K562 (cell line): ENCODE data around the gene APOC1. TPM values are rescaled to one million over a fixed set of nuclear protein-coding genes. Genes with fewer than 3 reads are reported as not detected.

Experiments used
- BCOR ChIP-seq: fragments of 450-650 bp; IDR thresholded peaks from 2 replicates; pipeline ENCODE4 v1.6.1; 2016
- CHD1 ChIP-seq: fragments of 200-600 bp; sonication (generic); IDR thresholded peaks from one replicate; pipeline ENCODE4 v1.6.1; 2012; ENCODE audit warnings: mild to moderate bottlenecking, moderate library complexity, low read length, inconsistent platforms
- FOXA3 ChIP-seq, 2 experiments: fragments of 450-650 bp in 1 of 2; sonication (generic) in 1 of 2; formaldehyde crosslinking; IDR thresholded peaks in 1 of 2; conservative IDR thresholded peaks in 1 of 2; 2 replicates each; pipeline versions ENCODE4 v1.4.0 to v1.8.0; 2020 to 2022; ENCODE audit warnings: mild to moderate bottlenecking in 2 of 2, missing genetic modification reagents in 1 of 2
- FOXK1 ChIP-seq: sonication (generic); formaldehyde crosslinking; IDR thresholded peaks from 2 replicates; pipeline ENCODE4 v1.8.0; 2022; ENCODE audit warnings: missing genetic modification reagents, mild to moderate bottlenecking, borderline replicate concordance
- HMGN3 ChIP-seq: IDR thresholded peaks from 2 replicates; pipeline ENCODE4 v1.6.1; 2011; ENCODE audit warnings: borderline replicate concordance, low read depth, mild to moderate bottlenecking, mixed read lengths, low read length; ENCODE audit not compliant: insufficient read length; ENCODE audit errors: extremely low read depth
- KDM4B ChIP-seq, 2 experiments: fragments of 450-650 bp in 1 of 2; sonication (generic) in 1 of 2; IDR thresholded peaks; 2 replicates each; pipeline ENCODE4 v1.6.1; 2016 to 2017; ENCODE audit warnings: borderline replicate concordance in 2 of 2, antibody characterized with exemption in 1 of 2, low read depth in 1 of 2, mild to moderate bottlenecking in 1 of 2
- MIER1 ChIP-seq: fragments of 450-650 bp; IDR thresholded peaks from 2 replicates; pipeline ENCODE4 v1.6.1; 2016; ENCODE audit warnings: antibody characterized with exemption, mild to moderate bottlenecking, low read depth
- MXI1 ChIP-seq: IDR thresholded peaks from 2 replicates; pipeline ENCODE4 v1.6.1; 2011; ENCODE audit warnings: low read depth, mild to moderate bottlenecking, improper control_type of control experiment, low read length
- MYC ChIP-seq, 2 experiments: fragments of 250-450 bp in 1 of 2; sonication (Bioruptor Pico) in 1 of 2; IDR thresholded peaks; 2 replicates each; pipeline versions ENCODE4 v1.5.1 to v1.6.1; 2012 to 2021; ENCODE audit warnings: low read depth in 2 of 2, borderline replicate concordance in 1 of 2, improper control_type of control experiment in 1 of 2, low read length in 1 of 2, mild to moderate bottlenecking in 1 of 2, moderate library complexity in 1 of 2
- RBBP5 ChIP-seq: fragments of 200-600 bp; sonication (generic); IDR thresholded peaks from 2 replicates; pipeline ENCODE4 v1.6.1; 2012; ENCODE audit warnings: borderline replicate concordance, mild to moderate bottlenecking, low read length, control low read depth, inconsistent platforms; ENCODE audit not compliant: insufficient read depth, poor library complexity, severe bottlenecking
- RBM25 ChIP-seq: fragments of 200-400 bp; formaldehyde crosslinking; IDR thresholded peaks from 2 replicates; pipeline ENCODE4 v1.6.1; 2018; ENCODE audit warnings: low read length, low read depth, moderate library complexity; ENCODE audit not compliant: severe bottlenecking
- SIN3A ChIP-seq, 2 experiments: fragments of 150-350 bp in 1 of 2; IDR thresholded peaks; 2 replicates each; pipeline ENCODE4 v1.6.1; 2011 to 2016; ENCODE audit warnings: borderline replicate concordance in 2 of 2, low read depth in 2 of 2, low read length in 2 of 2, mild to moderate bottlenecking in 2 of 2, moderate library complexity in 2 of 2; ENCODE audit not compliant: control insufficient read depth in 1 of 2
- SMAD4 ChIP-seq: fragments of 250-450 bp; sonication (Bioruptor Pico); conservative IDR thresholded peaks from 2 replicates; pipeline ENCODE4 v1.8.0; 2021; ENCODE audit warnings: inconsistent platforms, mild to moderate bottlenecking, moderate library complexity
- TAF7 ChIP-seq: fragments of 450-650 bp; IDR thresholded peaks from 2 replicates; pipeline ENCODE4 v1.6.1; 2016; ENCODE audit warnings: missing genetic modification characterization, missing compliant biosample characterization
- TOE1 ChIP-seq, 2 experiments: fragments of 450-650 bp in 1 of 2; sonication (generic) in 1 of 2; formaldehyde crosslinking in 1 of 2; IDR thresholded peaks; 2 replicates each; pipeline versions ENCODE4 v1.7.1 to v1.8.0; 2016 to 2022; ENCODE audit warnings: borderline replicate concordance in 2 of 2, mild to moderate bottlenecking in 2 of 2, antibody characterized with exemption in 1 of 2, inconsistent platforms in 1 of 2, low read depth in 1 of 2, missing genetic modification reagents in 1 of 2, moderate library complexity in 1 of 2
- ZC3H4 ChIP-seq: sonication (generic); formaldehyde crosslinking; IDR thresholded peaks from 2 replicates; pipeline ENCODE4 v1.9.0; 2021; ENCODE audit warnings: missing genetic modification reagents, borderline replicate concordance
- ZFX ChIP-seq: sonication (generic); formaldehyde crosslinking; IDR thresholded peaks from 2 replicates; pipeline ENCODE4 v1.8.0; 2022; ENCODE audit warnings: mild to moderate bottlenecking, missing genetic modification reagents, moderate library complexity
- ZNF431 ChIP-seq: sonication (generic); formaldehyde crosslinking; IDR thresholded peaks from 2 replicates; pipeline ENCODE4 v1.8.0; 2022; ENCODE audit warnings: mild to moderate bottlenecking, missing genetic modification reagents
- polyA plus RNA-seq, 8 experiments: library from polyadenylated mRNA; depleted of rRNA in 4 of 8; stranded (reverse) in 5 of 8; unstranded in 3 of 8; fragments of >200 nt; fragmentation: Nextera tagmentation in 2 of 8; fragmentation: Illumina TruSeq in 1 of 8; extraction: Ambion mirVana in 2 of 8; extraction: Trizol in 1 of 8; gene quantifications; 2 replicates each; pipeline versions ENCODE4 v1.2.1 to v1.2.3, GENCODE V29; 2011 to 2014; ENCODE audit warnings: inconsistent platforms in 1 of 8, missing spikeins in 1 of 8
- total RNA-seq, 7 experiments: library from RNA; depleted of rRNA in 6 of 7; stranded (reverse); fragments of >200 nt in 6 of 7; fragmentation: Illumina TruSeq in 2 of 7; extraction: Trizol in 2 of 7; gene quantifications; 2 replicates each; pipeline versions ENCODE4 v1.2.1 to v1.2.3, GENCODE V29; 2011 to 2021; ENCODE audit warnings: low replicate concordance in 1 of 7
- TF ChIP-seq, protein P1 (sequence below): sonication (generic); formaldehyde crosslinking; IDR thresholded peaks from 2 replicates; pipeline ENCODE4 v1.8.0; 2023; ENCODE audit warnings: mild to moderate bottlenecking, missing genetic modification reagents
- TF ChIP-seq, protein P2 (sequence below), 3 experiments: IDR thresholded peaks in 2 of 3; conservative IDR thresholded peaks in 1 of 3; 2 replicates each; pipeline ENCODE4 v1.5.1; 2011 to 2012; ENCODE audit warnings: low read length in 3 of 3, mild to moderate bottlenecking in 3 of 3, control low read depth in 2 of 3, improper control_type of control experiment in 1 of 3, inconsistent platforms in 1 of 3, low read depth in 1 of 3, mixed read lengths in 1 of 3, moderate library complexity in 1 of 3; ENCODE audit not compliant: insufficient read depth in 2 of 3

The APOC1 gene
- total and polyA plus RNA-seq, 9 of the 15 experiments (the other 6 are each of a cell fraction or from before 2014, with no cell fraction given) = 115 to 408 (median 220) TPM

DNA sequence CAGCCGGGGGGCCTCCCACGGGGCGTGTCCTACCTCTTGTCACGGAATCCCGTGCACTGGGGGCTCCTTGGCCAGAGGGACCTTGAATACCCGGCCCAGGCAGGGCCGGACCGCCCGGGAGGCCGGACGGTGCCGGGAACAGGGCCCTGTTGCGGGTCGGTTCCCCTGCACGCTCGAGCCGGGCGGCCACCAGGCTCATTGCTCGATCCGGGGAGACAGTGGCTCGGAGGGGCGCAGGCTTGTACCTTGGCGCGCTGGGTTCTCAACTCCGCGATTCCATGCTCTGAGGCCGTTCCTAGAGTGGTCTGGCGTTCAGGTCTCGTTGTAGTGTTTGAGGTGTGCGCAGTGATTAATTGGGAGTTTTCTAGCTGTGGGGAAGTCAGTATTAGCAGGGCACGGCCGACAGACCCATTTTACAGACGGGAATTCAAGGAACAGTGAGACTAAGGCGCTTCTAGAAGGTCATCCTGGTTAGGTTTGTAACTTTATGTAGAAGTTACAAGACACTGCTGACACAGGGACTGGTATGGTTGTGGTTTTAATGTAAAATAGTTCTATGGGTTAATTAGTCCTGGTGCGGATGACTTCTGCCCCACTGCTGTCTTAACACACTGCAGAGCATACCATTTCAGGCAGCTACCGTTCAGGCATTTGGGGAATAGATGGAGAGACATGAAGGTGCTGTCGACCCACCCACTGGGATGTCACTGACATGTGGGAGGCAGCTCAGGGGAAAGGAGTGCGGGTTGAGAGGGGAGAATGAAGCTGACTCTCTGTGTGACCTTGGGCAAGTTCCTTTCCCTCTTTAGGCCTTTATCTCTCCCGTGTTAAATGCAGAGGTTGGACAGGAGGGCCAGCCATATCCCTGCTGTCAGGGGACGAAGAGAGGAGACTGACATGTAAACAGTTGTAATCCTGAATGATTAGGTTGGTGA is 41.4 kb downstream of the APOC1 start (continued):
- TF ChIP-seq, protein P1, sequence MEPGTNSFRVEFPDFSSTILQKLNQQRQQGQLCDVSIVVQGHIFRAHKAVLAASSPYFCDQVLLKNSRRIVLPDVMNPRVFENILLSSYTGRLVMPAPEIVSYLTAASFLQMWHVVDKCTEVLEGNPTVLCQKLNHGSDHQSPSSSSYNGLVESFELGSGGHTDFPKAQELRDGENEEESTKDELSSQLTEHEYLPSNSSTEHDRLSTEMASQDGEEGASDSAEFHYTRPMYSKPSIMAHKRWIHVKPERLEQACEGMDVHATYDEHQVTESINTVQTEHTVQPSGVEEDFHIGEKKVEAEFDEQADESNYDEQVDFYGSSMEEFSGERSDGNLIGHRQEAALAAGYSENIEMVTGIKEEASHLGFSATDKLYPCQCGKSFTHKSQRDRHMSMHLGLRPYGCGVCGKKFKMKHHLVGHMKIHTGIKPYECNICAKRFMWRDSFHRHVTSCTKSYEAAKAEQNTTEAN (CRISPR knock-in tag) = no peak
- TF ChIP-seq CHD1 (peak; percentile 66), RBM25 (peak; percentile 67), SIN3A (IDR thresholded peaks at IDR 0.05; ENCODE audit: borderline replicate concordance in 2 of 2, control insufficient read depth in 1 of 2, low read depth in 2 of 2, low read length in 2 of 2) (0 out of 4 replicates have a peak, but pooled peaks of 1 of the 2 experiments have one; percentile 25), BCOR (peak; percentile 39; the same call in 1 of the 2 replicates), SMAD4 (no peak), ZFX (CRISPR knock-in tag) (peak; percentile 84), RBBP5 (peak; percentile 42), MYC (IDR thresholded peaks at IDR 0.05; ENCODE audit: low read depth, low read length) (peak; percentile 3; the same call in 1 of the 2 replicates), MYC (CRISPR knock-in tag; IDR thresholded peaks at IDR 0.05; ENCODE audit: borderline replicate concordance, low read depth) (no peak), HMGN3 (peak; percentile 30), FOXK1 (CRISPR knock-in tag) (0 out of 2 replicates have a peak, but pooled peaks have one; percentile 28), MIER1 (0 out of 2 replicates have a peak, but pooled peaks have one; percentile 37), ZNF431 (CRISPR knock-in tag) (0 out of 2 replicates have a peak, but pooled peaks have one; percentile 15), KDM4B (IDR thresholded peaks at IDR 0.05; ENCODE audit: borderline replicate concordance in 2 of 2, low read depth in 1 of 2) (0 out of 4 replicates have a peak, but pooled peaks of 1 of the 2 experiments have one; percentile 21), MXI1 (peak; percentile 2; the same call in 1 of the 2 replicates), ZC3H4 (CRISPR knock-in tag) (no peak), TOE1 (IDR thresholded peaks at IDR 0.05; ENCODE audit: borderline replicate concordance) (no peak), TOE1 (CRISPR knock-in tag; IDR thresholded peaks at IDR 0.05; ENCODE audit: borderline replicate concordance, low read depth) (0 out of 2 replicates have a peak, but pooled peaks have one; percentile 23), TAF7 (0 out of 2 replicates have a peak, but pooled peaks have one; percentile 45), FOXA3 (CRISPR knock-in tag; conservative IDR thresholded peaks at IDR 0.05 in 1 of 2, IDR thresholded peaks at IDR 0.05 in 1 of 2) (0 out of 4 replicates have a peak, but pooled peaks of 1 of the 2 experiments have one; percentile 20)
- TF ChIP-seq, protein P2, sequence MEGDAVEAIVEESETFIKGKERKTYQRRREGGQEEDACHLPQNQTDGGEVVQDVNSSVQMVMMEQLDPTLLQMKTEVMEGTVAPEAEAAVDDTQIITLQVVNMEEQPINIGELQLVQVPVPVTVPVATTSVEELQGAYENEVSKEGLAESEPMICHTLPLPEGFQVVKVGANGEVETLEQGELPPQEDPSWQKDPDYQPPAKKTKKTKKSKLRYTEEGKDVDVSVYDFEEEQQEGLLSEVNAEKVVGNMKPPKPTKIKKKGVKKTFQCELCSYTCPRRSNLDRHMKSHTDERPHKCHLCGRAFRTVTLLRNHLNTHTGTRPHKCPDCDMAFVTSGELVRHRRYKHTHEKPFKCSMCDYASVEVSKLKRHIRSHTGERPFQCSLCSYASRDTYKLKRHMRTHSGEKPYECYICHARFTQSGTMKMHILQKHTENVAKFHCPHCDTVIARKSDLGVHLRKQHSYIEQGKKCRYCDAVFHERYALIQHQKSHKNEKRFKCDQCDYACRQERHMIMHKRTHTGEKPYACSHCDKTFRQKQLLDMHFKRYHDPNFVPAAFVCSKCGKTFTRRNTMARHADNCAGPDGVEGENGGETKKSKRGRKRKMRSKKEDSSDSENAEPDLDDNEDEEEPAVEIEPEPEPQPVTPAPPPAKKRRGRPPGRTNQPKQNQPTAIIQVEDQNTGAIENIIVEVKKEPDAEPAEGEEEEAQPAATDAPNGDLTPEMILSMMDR (IDR thresholded peaks at IDR 0.05 in 2 of 3, conservative IDR thresholded peaks at IDR 0.05 in 1 of 3; ENCODE audit: insufficient read depth in 2 of 3, low read depth in 1 of 3, low read length in 3 of 3) = 0 out of 6 replicates have a peak, but pooled peaks of 1 of the 3 experiments have one; percentile 1
